Upper lobe of left lung (tissue), 4 donors: Measurements from ENCODE around the gene PDPK1.
A peak's percentile ranks its signal among the peaks of the same experiment; 100 is the strongest.

Source experiments
- EP300 ChIP-seq, 4 donors: sonication (generic); formaldehyde crosslinking; IDR thresholded peaks; one replicate each; pipeline ENCODE4 v1.5.1; 2017; ENCODE audit warnings: antibody characterized with exemption in 4 of 4, control low read depth in 2 of 4
- POLR2A ChIP-seq, 4 donors: fragments of 450-650 bp; IDR thresholded peaks; one replicate each; pipeline ENCODE4 v1.5.1; 2016 to 2017; ENCODE audit warnings: antibody characterized with exemption in 4 of 4, mild to moderate bottlenecking in 2 of 4
- TF ChIP-seq, protein P1 (sequence below), 6 experiments: fragments of 450-650 bp in 4 of 6; fragments of 200-600 bp in 2 of 6; sonication (generic) in 2 of 6; IDR thresholded peaks; one replicate each; pipeline ENCODE4 v1.5.1; 2016 to 2019; ENCODE audit warnings: antibody characterized with exemption in 6 of 6

GRCh38 chr16:2515180-2515851, 22.5 kb upstream of the PDPK1 start:
- TF ChIP-seq, protein P1, sequence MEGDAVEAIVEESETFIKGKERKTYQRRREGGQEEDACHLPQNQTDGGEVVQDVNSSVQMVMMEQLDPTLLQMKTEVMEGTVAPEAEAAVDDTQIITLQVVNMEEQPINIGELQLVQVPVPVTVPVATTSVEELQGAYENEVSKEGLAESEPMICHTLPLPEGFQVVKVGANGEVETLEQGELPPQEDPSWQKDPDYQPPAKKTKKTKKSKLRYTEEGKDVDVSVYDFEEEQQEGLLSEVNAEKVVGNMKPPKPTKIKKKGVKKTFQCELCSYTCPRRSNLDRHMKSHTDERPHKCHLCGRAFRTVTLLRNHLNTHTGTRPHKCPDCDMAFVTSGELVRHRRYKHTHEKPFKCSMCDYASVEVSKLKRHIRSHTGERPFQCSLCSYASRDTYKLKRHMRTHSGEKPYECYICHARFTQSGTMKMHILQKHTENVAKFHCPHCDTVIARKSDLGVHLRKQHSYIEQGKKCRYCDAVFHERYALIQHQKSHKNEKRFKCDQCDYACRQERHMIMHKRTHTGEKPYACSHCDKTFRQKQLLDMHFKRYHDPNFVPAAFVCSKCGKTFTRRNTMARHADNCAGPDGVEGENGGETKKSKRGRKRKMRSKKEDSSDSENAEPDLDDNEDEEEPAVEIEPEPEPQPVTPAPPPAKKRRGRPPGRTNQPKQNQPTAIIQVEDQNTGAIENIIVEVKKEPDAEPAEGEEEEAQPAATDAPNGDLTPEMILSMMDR (IDR thresholded peaks at IDR 0.05): no peak
- TF ChIP-seq POLR2A (IDR thresholded peaks at IDR 0.05) (peak in 1 of 4 donors; percentile 58), EP300 (IDR thresholded peaks at IDR 0.05) (no peak)
